Mesenchymal stem cell (in vitro differentiated cells and primary cell): ENCODE results near the gene RAPGEF5.

Experiments
- DNase-seq: peaks from one replicate; pipeline ENCODE4 v3.0.0-alpha.2; 2013
- H2AFZ ChIP-seq: one replicate; pipeline ENCODE4 v1.6.1; 2013; ENCODE audit warnings: low read depth, mild to moderate bottlenecking, control low read depth, inconsistent platforms, low read length, moderate library complexity
- H2AK5ac ChIP-seq: 2 replicates; pipeline ENCODE4 v1.6.1; 2013; ENCODE audit warnings: low read length, moderate library complexity, mild to moderate bottlenecking, inconsistent platforms; ENCODE audit not compliant: severe bottlenecking
- H2BK120ac ChIP-seq: one replicate; pipeline ENCODE4 v1.6.1; 2013; ENCODE audit warnings: low read depth, mild to moderate bottlenecking, inconsistent platforms, low read length, moderate library complexity
- H2BK12ac ChIP-seq, 2 experiments: one replicate each; pipeline ENCODE4 v1.6.1; 2013; ENCODE audit warnings: inconsistent platforms in 2 of 2, low read length in 2 of 2, mild to moderate bottlenecking in 2 of 2, moderate library complexity in 2 of 2, control low read depth in 1 of 2
- H2BK15ac ChIP-seq: one replicate; pipeline ENCODE4 v1.6.1; 2013; ENCODE audit warnings: mild to moderate bottlenecking, low read depth, inconsistent platforms; ENCODE audit not compliant: poor library complexity, severe bottlenecking
- H2BK5ac ChIP-seq: 2 replicates; pipeline ENCODE4 v1.6.1; 2013; ENCODE audit warnings: low read depth, mild to moderate bottlenecking, low read length, control low read depth, inconsistent platforms; ENCODE audit not compliant: poor library complexity, severe bottlenecking
- H3K14ac ChIP-seq, 2 experiments: one replicate each; pipeline ENCODE4 v1.6.1; 2013; ENCODE audit warnings: inconsistent platforms in 2 of 2, low read length in 2 of 2, control low read depth in 1 of 2, mild to moderate bottlenecking in 1 of 2, moderate library complexity in 1 of 2
- H3K18ac ChIP-seq, 2 experiments: one replicate each; pipeline ENCODE4 v1.6.1; 2013; ENCODE audit warnings: inconsistent platforms in 2 of 2, low read length in 2 of 2, control low read depth in 1 of 2, low read depth in 1 of 2, mild to moderate bottlenecking in 1 of 2
- H3K23ac ChIP-seq, 2 experiments: one replicate each; pipeline ENCODE4 v1.6.1; 2013; ENCODE audit warnings: inconsistent platforms in 2 of 2, low read length in 2 of 2, mild to moderate bottlenecking in 2 of 2, moderate library complexity in 2 of 2, control low read depth in 1 of 2
- H3K27ac ChIP-seq: 2 replicates; pipeline ENCODE4 v1.5.1; 2013; ENCODE audit warnings: mild to moderate bottlenecking, moderate library complexity, low read length, control low read depth, inconsistent platforms; ENCODE audit not compliant: poor library complexity, severe bottlenecking
- H3K27me3 ChIP-seq, 2 experiments: 2 replicates each; pipeline versions ENCODE4 v1.6.1 to v1.7.0; 2013; ENCODE audit warnings: low read length in 2 of 2, mild to moderate bottlenecking in 2 of 2, moderate library complexity in 2 of 2, control low read depth in 1 of 2, inconsistent platforms in 1 of 2; ENCODE audit not compliant: control insufficient read depth in 1 of 2, insufficient read depth in 1 of 2
- H3K36me3 ChIP-seq, 2 experiments: 2 replicates each; pipeline versions ENCODE4 v1.6.1 to v1.7.0; 2013; ENCODE audit warnings: low read length in 2 of 2, control low read depth in 1 of 2, inconsistent platforms in 1 of 2, low read depth in 1 of 2, mild to moderate bottlenecking in 1 of 2; ENCODE audit not compliant: insufficient read depth in 2 of 2, control insufficient read depth in 1 of 2
- H3K4ac ChIP-seq, 2 experiments: one replicate each; pipeline ENCODE4 v1.6.1; 2013; ENCODE audit warnings: inconsistent platforms in 2 of 2, low read length in 2 of 2, mild to moderate bottlenecking in 2 of 2, moderate library complexity in 2 of 2, control low read depth in 1 of 2, low read depth in 1 of 2
- H3K4me1 ChIP-seq: 2 replicates; pipeline ENCODE4 v1.6.1; 2013; ENCODE audit warnings: low read depth, low read length, control low read depth; ENCODE audit not compliant: control insufficient read depth, insufficient read depth
- H3K4me2 ChIP-seq: 2 replicates; pipeline ENCODE4 v1.6.1; 2013; ENCODE audit warnings: low read length, mild to moderate bottlenecking, inconsistent platforms; ENCODE audit not compliant: poor library complexity, severe bottlenecking
- H3K4me3 ChIP-seq, 2 experiments: 2 replicates each; pipeline versions ENCODE4 v1.5.1 to v1.7.0; 2013; ENCODE audit warnings: low read length in 2 of 2, mild to moderate bottlenecking in 2 of 2, control low read depth in 1 of 2, low read depth in 1 of 2; ENCODE audit not compliant: insufficient read depth in 1 of 2
- H3K79me1 ChIP-seq: replicated peaks from 2 replicates; pipeline ENCODE4 v1.6.1; 2013; ENCODE audit warnings: mild to moderate bottlenecking, control low read depth, low read length, inconsistent platforms; ENCODE audit not compliant: poor library complexity, severe bottlenecking
- H3K9ac ChIP-seq: 2 replicates; pipeline ENCODE4 v1.7.0; 2013; ENCODE audit warnings: mild to moderate bottlenecking, low read length, moderate library complexity
- H3K9me3 ChIP-seq: 2 replicates; pipeline ENCODE4 v1.7.0; 2013; ENCODE audit warnings: mild to moderate bottlenecking, low read length; ENCODE audit not compliant: control insufficient read depth
- H4K8ac ChIP-seq: one replicate; pipeline ENCODE4 v1.6.1; 2013; ENCODE audit warnings: inconsistent platforms, mild to moderate bottlenecking, low read length, moderate library complexity
- H4K91ac ChIP-seq: one replicate; pipeline ENCODE4 v1.6.1; 2013; ENCODE audit warnings: mild to moderate bottlenecking, low read length, inconsistent platforms
- WGBS: methylation state at CpG from one replicate; pipeline ENCODE4 v1.1.7; 2013; ENCODE audit warnings: mixed read lengths; 5-methylcytosine and 5-hydroxymethylcytosine counted together

RAPGEF5 gene

DNA sequence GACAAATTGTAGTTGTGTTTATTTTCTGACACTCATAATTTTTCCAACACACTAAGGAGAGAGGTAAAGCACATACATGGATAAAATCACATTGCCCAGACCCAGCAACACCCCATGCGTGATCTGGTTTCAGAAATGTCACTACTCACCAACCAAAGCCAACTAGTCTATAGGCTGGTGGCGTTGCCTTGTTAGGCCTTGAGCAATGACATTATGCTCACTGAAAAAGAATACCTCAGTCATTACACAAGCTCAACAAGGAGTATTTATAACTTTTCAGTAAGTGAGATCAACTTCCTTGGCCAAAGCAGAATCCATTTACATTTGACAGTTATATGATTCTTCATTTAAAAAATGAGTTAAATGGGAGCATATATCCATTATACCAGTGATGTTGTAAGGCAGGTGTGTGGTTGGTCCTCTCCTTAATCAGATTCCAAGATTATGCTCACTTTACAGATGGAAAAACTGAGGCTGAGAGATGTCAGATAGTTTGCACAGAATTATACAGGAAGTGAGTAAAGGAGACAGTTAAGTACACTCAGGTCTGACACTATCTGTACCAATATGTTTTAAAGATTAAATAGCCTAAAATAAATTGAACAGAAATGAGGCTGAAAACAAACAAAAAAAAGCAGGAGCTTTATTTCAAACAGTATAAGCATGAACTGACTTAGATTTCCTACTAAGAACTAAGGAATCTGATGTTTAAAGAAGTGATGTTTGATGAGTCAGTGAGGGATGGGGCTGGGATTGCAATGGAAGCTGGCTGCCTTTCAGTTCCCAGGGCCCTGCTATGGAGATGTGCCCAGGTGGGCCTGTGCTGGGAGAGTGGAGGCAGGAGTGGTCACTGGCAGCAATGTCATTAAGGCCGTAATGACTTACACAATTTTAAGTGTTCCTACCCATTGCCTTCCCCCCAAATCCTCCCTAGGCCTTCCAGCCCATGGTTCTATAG, 118.3 kb downstream of the RAPGEF5 start:
- Histone ChIP-seq H3K4me3 (no peak overlapping the region), H2BK5ac (no peak overlapping the region), H3K23ac (no peak overlapping the region), H3K9ac (no peak overlapping the region), H3K27me3 (peaks cover 0 to 3% of the 10 kb centered on the region in 2 experiments), H3K36me3 (no peaks in the 10 kb centered on the region), H3K9me3 (no peaks in the 10 kb centered on the region), H3K4me2 (no peak overlapping the region), H2AFZ (no peak overlapping the region), H2BK12ac (no peak overlapping the region), H4K8ac (no peak overlapping the region), H2BK120ac (no peak overlapping the region), H4K91ac (peak overlapping the region; percentile 46), H3K4me1 (no peaks in the 10 kb centered on the region), H3K79me1 (no peaks in the 10 kb centered on the region), H2BK15ac (no peak overlapping the region), H2AK5ac (no peak overlapping the region), H3K18ac (no peak overlapping the region), H3K4ac (no peak overlapping the region), H3K14ac (no peak overlapping the region), H3K27ac (no peak overlapping the region)
- DNase-seq, result peak; percentile 50
- 98% methylated on average over 3 of the region's 3 CpGs for WGBS

DNA sequence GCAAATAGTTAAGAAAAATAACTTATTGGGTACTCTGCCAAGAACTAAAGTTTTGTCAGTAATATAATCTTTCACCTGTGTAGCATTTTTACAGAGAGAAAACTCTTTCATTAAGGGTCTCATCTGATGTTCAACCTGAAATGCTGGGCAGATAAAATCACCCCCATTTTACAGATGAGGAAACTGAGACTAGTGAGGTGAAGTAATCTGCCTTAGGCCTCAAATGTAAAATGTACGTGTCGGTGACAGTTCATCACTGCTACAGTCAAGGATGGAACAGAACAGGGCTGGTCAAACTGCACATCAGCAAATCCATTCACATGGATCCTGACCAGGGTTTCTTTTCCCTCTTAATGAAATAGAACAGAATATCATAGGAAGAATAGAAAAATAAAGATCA, 121.8 kb downstream of the RAPGEF5 start:
- H2AFZ ChIP-seq, result no peak overlapping the region
- no peaks in the 10 kb centered on the region for H3K79me1 ChIP-seq
- H3K27ac ChIP-seq, result no peak overlapping the region
- H2BK15ac ChIP-seq, result no peak overlapping the region
- H3K23ac ChIP-seq, result no peak overlapping the region
- no peak overlapping the region for H3K4me2 ChIP-seq
- H3K4me1 ChIP-seq, result no peaks in the 10 kb centered on the region
- no peak overlapping the region for H3K14ac ChIP-seq
- no peak overlapping the region for H2BK120ac ChIP-seq
- H3K4me3 ChIP-seq, result no peak overlapping the region
- WGBS, result 94% methylated on average over 2 of the region's 2 CpGs
- no peak for DNase-seq
- no peak overlapping the region for H2BK12ac ChIP-seq
- H2BK5ac ChIP-seq, result no peak overlapping the region
- H4K91ac ChIP-seq, result no peak overlapping the region
- H3K27me3 ChIP-seq, result peaks cover 0 to 3% of the 10 kb centered on the region in 2 experiments
- H3K9ac ChIP-seq, result no peak overlapping the region
- no peaks in the 10 kb centered on the region for H3K36me3 ChIP-seq
- H2AK5ac ChIP-seq, result no peak overlapping the region
- H3K18ac ChIP-seq, result no peak overlapping the region
- no peak overlapping the region for H3K4ac ChIP-seq
- H4K8ac ChIP-seq, result no peak overlapping the region
- H3K9me3 ChIP-seq, result no peaks in the 10 kb centered on the region

DNA sequence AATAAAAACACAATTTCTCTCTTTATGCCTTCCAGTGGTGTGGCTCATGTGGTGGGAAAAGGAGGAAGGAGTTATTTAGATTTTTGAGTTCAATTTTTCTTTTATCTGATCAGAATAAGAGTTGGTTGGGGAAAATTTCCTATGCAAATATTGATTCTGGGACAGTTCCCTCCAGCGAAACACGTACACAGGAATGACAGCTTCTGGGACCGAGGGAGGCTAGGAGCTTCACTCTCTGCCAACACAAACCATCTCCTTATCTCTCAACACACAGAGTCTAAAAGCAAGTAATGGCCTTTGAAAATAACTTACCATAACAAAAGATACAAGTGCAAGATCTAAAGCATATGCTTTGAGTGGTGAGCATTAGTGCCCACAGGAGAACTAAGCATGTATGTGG, 122.7 kb downstream of the RAPGEF5 start:
- Histone ChIP-seq H2BK120ac (no peak overlapping the region), H2BK15ac (no peak overlapping the region), H2BK5ac (no peak overlapping the region), H3K27me3 (peaks cover 0 to 3% of the 10 kb centered on the region in 2 experiments), H2AK5ac (no peak overlapping the region), H3K4me2 (no peak overlapping the region), H3K18ac (no peak overlapping the region), H3K23ac (no peak overlapping the region), H3K4me1 (no peaks in the 10 kb centered on the region), H4K8ac (no peak overlapping the region), H2BK12ac (no peak overlapping the region), H3K4me3 (no peak overlapping the region), H3K9me3 (no peaks in the 10 kb centered on the region), H3K36me3 (no peaks in the 10 kb centered on the region), H4K91ac (no peak overlapping the region), H3K4ac (no peak overlapping the region), H3K79me1 (no peaks in the 10 kb centered on the region), H2AFZ (no peak overlapping the region), H3K14ac (no peak overlapping the region), H3K9ac (no peak overlapping the region), H3K27ac (no peak overlapping the region)
- WGBS, result no CpG with 5 or more reads among the region's 3 CpGs
- no peak for DNase-seq

DNA sequence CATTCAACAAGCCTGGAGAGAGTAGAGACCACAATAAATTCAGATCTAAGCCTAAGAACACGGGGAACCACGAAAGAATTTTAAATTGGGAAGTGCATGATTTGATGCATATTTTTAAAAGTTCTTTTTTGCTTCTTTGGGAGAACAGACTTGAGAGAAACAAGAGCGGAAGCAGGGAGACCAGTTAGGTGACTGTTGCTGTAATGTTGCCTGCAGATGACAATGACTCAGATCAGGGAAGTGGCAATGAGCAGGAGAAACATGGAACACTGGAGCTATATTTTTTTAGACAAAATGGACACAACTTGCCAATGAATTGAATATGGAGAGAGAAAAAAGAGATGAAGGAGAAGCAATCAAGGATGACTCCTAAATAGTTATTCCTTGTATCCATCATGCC, 125.1 kb downstream of the RAPGEF5 start:
- H2BK5ac ChIP-seq, result no peak overlapping the region
- H3K4me2 ChIP-seq, result no peak overlapping the region
- H2AK5ac ChIP-seq, result no peak overlapping the region
- no peak overlapping the region for H3K4ac ChIP-seq
- H4K8ac ChIP-seq, result no peak overlapping the region
- 91% methylated on average over 3 of the region's 3 CpGs for WGBS
- no peak for DNase-seq
- no peak overlapping the region for H3K18ac ChIP-seq
- H3K27ac ChIP-seq, result no peak overlapping the region
- no peaks in the 10 kb centered on the region for H3K4me1 ChIP-seq
- no peaks in the 10 kb centered on the region for H3K79me1 ChIP-seq
- no peak overlapping the region for H3K14ac ChIP-seq
- H2AFZ ChIP-seq, result no peak overlapping the region
- H4K91ac ChIP-seq, result no peak overlapping the region
- peaks cover 0 to 3% of the 10 kb centered on the region in 2 experiments for H3K27me3 ChIP-seq
- H2BK120ac ChIP-seq, result no peak overlapping the region
- H3K9ac ChIP-seq, result no peak overlapping the region
- no peaks in the 10 kb centered on the region for H3K36me3 ChIP-seq
- H2BK15ac ChIP-seq, result no peak overlapping the region
- no peak overlapping the region for H3K4me3 ChIP-seq
- H3K23ac ChIP-seq, result no peak overlapping the region
- no peak overlapping the region for H2BK12ac ChIP-seq
- no peaks in the 10 kb centered on the region for H3K9me3 ChIP-seq
